ENCODE measurements around the gene TAS1R1.

The TAS1R1 gene

DNA sequence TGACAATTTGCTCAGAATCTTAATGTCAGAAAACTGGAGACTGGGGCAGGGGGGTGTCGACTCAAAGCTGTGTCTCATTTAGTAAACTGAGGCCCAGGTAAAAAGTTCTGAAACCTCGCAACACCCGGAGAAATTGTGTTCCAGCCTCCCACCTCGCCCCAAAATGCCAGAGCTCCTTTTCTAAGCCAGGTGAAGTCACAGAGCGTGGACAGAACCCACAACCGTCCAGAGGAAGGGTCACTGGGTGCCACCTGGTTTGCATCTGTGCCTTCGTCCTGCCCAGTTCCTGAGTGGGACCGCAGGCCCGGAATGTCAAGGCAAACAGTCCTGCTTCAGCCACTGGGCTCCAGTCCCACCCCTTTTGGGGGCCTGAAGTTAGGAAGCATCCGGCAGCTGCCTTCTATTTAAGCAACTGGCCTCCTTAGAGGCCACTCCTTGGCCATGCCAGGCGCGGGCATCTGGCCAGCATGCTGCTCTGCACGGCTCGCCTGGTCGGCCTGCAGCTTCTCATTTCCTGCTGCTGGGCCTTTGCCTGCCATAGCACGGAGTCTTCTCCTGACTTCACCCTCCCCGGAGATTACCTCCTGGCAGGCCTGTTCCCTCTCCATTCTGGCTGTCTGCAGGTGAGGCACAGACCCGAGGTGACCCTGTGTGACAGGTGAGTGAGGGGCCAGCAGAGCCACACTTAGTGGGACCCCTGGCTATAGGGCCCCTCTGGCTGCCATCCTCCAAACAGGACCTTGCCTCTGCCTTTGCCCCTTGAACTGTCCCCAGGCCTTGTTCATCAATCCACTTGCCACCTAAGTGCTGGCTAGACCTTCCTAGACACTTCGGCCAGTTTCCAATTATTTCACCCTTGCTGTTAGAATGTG lies at the start of gene TAS1R1:
Gene TAS1R1 (plus strand): TSS at position 401 of the 872 bp plus-strand sequence. CDS start 67 bp downstream, at position 468.
- Histone ChIP-seq H3K4me1 (ENCODE audit: control insufficient read depth, insufficient read depth, low read length) (peaks cover 6% of the 10 kb centered on the region), H3K9me3 (ENCODE audit: control insufficient read depth, insufficient read depth, low read length) (no peaks in the 10 kb centered on the region), H3K36me3 (ENCODE audit: control insufficient read depth, insufficient read depth, low read length) (peaks cover 4% of the 10 kb centered on the region), H3K27me3 (ENCODE audit: control insufficient read depth, insufficient read depth, low read length) (no peaks in the 10 kb centered on the region), H3K9ac (ENCODE audit: low read depth, low read length) (peak within 1 kb of the TSS; percentile 97), H3K4me3 (ENCODE audit: low read depth, low read length) (peak within 1 kb of the TSS; percentile 86)

DNA sequence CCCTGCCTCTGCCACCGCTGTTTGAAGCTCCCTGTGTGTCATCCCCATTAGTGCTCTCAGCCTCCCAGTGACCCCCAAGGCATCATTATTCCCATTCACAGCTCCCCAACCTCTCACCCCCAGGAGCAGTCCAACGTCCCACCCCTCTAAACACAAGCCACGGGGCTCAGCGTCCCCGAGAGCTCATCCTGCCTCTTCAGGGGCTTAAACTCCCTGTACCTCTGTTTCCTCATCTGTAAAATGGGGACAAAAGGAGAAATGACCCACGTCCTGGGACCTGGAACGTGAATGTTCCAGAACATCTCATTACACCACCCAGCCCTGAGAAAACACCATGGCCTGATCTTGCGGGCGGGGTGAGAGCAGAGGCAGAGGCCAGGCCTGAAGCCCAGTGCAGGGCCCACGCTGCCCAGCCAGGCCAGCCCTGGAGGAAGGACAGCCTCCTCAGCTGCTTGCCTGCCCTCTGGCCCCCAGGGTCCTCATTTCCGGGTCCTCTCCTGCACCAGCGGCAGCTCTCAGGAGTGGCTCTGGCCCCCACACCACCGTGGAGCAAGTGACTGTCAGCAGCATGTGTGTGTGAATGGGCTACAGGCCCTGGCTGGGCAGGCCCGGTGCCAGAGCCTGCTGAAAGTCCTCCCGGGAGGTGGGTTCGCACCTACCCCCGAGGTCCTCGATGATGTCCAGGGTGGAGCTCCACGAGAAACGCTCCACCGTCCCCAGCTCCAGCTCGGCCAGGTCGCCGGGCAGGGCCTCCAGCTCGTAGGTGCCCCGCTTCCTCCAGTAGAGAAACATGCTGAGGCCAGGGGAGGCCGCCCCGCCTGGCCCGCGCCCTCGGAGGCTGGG lies 49.5 kb upstream of the TAS1R1 start:
- no peaks in the 10 kb centered on the region for H3K27me3 ChIP-seq (ENCODE audit: control insufficient read depth, insufficient read depth, low read length)
- no peaks in the 10 kb centered on the region for H3K9me3 ChIP-seq (ENCODE audit: control insufficient read depth, insufficient read depth, low read length)
- no peak overlapping the region for H3K9ac ChIP-seq (ENCODE audit: low read depth, low read length)
- no peaks in the 10 kb centered on the region for H3K36me3 ChIP-seq (ENCODE audit: control insufficient read depth, insufficient read depth, low read length)
- no peak overlapping the region for H3K4me3 ChIP-seq (ENCODE audit: low read depth, low read length)
- no peaks in the 10 kb centered on the region for H3K4me1 ChIP-seq (ENCODE audit: control insufficient read depth, insufficient read depth, low read length)

- Histone ChIP-seq H3K9me3 (ENCODE audit: control insufficient read depth, insufficient read depth, low read length) (no peaks in the 10 kb centered on the region), H3K9ac (ENCODE audit: low read depth, low read length) (no peak overlapping the region), H3K4me1 (ENCODE audit: control insufficient read depth, insufficient read depth, low read length) (no peaks in the 10 kb centered on the region), H3K27me3 (ENCODE audit: control insufficient read depth, insufficient read depth, low read length) (no peaks in the 10 kb centered on the region), H3K36me3 (ENCODE audit: control insufficient read depth, insufficient read depth, low read length) (no peaks in the 10 kb centered on the region), H3K4me3 (ENCODE audit: low read depth, low read length) (no peak overlapping the region)
These were observed 48.7 kb upstream of the TAS1R1 start for GRCh38 chr1:6506210-6507036.

GRCh38 chr1:6507037-6507428 lies 48.1 kb upstream of the TAS1R1 start:
- no peaks in the 10 kb centered on the region for H3K4me1 ChIP-seq (ENCODE audit: control insufficient read depth, insufficient read depth, low read length)

DNA sequence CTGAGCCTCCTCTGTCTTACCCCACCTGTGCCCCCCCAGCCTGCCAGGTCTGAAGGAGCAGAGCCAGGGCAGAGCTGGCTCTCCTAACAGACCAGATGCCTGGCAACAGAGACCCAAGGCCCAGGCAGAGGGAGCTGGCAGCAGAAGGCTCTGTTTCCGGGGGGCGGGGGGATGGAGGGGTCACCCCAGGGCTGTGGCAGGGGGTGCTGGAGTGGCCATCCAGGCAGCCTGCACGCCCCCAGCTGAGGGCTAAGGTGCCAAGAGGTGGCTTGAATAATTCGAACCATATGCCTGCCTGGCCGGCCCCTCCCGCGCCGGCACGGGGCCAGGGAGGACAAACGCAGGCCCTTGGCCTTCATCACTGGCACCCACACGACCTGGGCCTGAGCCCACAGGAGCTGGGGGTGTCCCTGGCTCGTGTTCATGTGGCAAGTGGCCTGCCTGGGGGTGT lies 47.6 kb upstream of the TAS1R1 start:
- no peaks in the 10 kb centered on the region for H3K36me3 ChIP-seq (ENCODE audit: control insufficient read depth, insufficient read depth, low read length)
- H3K27me3 ChIP-seq (ENCODE audit: control insufficient read depth, insufficient read depth, low read length) = no peaks in the 10 kb centered on the region
- no peaks in the 10 kb centered on the region for H3K9me3 ChIP-seq (ENCODE audit: control insufficient read depth, insufficient read depth, low read length)
- no peak overlapping the region for H3K9ac ChIP-seq (ENCODE audit: low read depth, low read length)
- no peaks in the 10 kb centered on the region for H3K4me1 ChIP-seq (ENCODE audit: control insufficient read depth, insufficient read depth, low read length)
- H3K4me3 ChIP-seq (ENCODE audit: low read depth, low read length) = no peak overlapping the region

More at GRCh38 chr1:6507037-6507428, 48.1 kb upstream of the TAS1R1 start:
- Histone ChIP-seq H3K27me3 (ENCODE audit: control insufficient read depth, insufficient read depth, low read length) (no peaks in the 10 kb centered on the region), H3K4me3 (ENCODE audit: low read depth, low read length) (no peak overlapping the region), H3K36me3 (ENCODE audit: control insufficient read depth, insufficient read depth, low read length) (no peaks in the 10 kb centered on the region), H3K9me3 (ENCODE audit: control insufficient read depth, insufficient read depth, low read length) (no peaks in the 10 kb centered on the region), H3K9ac (ENCODE audit: low read depth, low read length) (no peak overlapping the region)

DNA sequence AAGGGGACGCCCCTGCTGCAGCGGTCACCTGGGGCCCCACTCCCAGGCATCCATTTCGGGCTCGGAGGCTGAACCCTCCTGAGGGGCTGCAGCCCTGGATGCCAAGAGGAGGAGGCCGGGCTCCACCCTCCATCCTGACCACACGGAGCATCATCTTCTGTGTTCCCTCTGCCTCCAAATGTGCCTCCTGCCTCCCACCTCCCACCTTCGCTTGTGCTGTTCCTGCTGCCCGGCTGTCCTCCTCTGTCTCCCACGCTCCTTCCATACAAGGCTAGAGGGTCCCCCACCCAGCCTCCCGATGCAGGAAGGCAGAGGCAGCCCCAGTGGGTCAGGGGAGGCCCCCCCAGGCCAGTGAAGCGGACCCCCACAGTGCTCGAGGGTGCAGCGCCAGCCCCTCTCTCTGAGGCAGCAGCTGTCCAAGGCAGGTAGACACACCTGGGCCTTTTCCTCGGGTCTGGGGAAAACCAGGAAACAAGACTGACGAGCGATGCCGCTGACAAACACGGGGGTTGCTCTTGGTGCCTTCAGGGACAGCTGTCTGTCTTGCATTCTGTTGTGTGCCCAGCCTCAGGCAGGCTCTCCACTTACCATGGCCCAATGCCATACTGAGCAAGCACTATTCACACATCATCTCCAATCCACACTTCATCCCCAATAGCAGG lies 46.8 kb upstream of the TAS1R1 start:
- Histone ChIP-seq H3K4me3 (ENCODE audit: low read depth, low read length) (no peak overlapping the region), H3K27me3 (ENCODE audit: control insufficient read depth, insufficient read depth, low read length) (no peaks in the 10 kb centered on the region), H3K9me3 (ENCODE audit: control insufficient read depth, insufficient read depth, low read length) (no peaks in the 10 kb centered on the region), H3K9ac (ENCODE audit: low read depth, low read length) (no peak overlapping the region), H3K4me1 (ENCODE audit: control insufficient read depth, insufficient read depth, low read length) (no peaks in the 10 kb centered on the region), H3K36me3 (ENCODE audit: control insufficient read depth, insufficient read depth, low read length) (no peaks in the 10 kb centered on the region)

DNA sequence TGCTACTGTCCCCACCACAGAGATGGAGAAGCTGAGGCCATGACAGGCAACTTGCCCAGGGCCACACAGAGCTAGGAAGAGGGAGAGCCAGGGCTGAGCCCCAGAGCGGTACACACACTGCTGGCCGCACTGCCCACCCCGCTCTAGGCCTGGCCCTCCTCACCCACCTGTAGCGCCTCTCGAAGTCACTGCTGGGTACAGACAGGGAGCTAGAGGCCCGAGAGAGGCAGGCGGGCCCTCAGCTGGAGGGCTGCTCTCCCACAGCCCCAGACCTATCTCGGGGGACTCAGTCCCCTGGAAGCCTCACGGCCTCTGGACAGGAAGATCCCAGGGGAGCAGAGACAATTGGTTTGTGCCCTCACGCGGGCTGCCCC lies 46.3 kb upstream of the TAS1R1 start:
- H3K36me3 ChIP-seq (ENCODE audit: control insufficient read depth, insufficient read depth, low read length) = no peaks in the 10 kb centered on the region
- no peak overlapping the region for H3K9ac ChIP-seq (ENCODE audit: low read depth, low read length)
- no peaks in the 10 kb centered on the region for H3K4me1 ChIP-seq (ENCODE audit: control insufficient read depth, insufficient read depth, low read length)
- no peak overlapping the region for H3K4me3 ChIP-seq (ENCODE audit: low read depth, low read length)
- H3K9me3 ChIP-seq (ENCODE audit: control insufficient read depth, insufficient read depth, low read length) = no peaks in the 10 kb centered on the region
- no peaks in the 10 kb centered on the region for H3K27me3 ChIP-seq (ENCODE audit: control insufficient read depth, insufficient read depth, low read length)

DNA sequence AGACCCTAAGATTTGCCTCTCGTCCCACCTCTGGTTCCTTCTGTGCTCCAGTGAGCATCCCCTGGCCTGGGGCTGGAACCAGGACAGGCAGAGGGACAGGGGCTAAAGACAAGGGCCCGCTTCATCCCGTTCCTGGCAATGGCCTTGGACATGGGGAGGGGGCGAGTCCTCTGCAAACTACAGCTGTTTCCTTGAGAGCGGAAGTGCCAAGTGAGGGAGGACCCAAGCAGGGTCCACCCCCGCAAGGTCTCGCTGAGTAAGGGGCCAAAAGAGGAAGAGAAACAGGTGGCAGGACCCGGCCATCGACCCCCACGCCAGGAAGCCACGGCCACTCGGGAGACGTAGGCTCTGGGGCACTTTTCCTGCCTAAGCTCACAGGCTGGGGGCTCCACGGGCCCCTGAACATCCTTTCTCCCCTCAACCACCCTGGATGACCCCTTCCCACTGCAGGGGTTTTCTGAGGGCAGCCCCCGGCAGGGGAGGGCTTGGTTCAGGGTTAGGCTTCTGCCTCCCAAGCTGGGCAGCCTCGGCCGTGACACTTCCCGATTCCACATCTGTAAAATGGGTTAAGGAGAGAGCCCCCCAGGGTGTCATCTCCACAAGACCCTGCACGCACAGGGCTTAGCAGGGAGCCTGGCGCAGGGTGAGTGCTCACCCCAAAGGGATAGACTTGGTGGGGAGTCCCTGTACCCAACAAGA lies 45.7 kb upstream of the TAS1R1 start:
- Histone ChIP-seq H3K4me1 (ENCODE audit: control insufficient read depth, insufficient read depth, low read length) (no peaks in the 10 kb centered on the region), H3K4me3 (ENCODE audit: low read depth, low read length) (no peak overlapping the region), H3K9ac (ENCODE audit: low read depth, low read length) (no peak overlapping the region), H3K27me3 (ENCODE audit: control insufficient read depth, insufficient read depth, low read length) (no peaks in the 10 kb centered on the region), H3K36me3 (ENCODE audit: control insufficient read depth, insufficient read depth, low read length) (no peaks in the 10 kb centered on the region), H3K9me3 (ENCODE audit: control insufficient read depth, insufficient read depth, low read length) (no peaks in the 10 kb centered on the region)

- H3K4me3 ChIP-seq (ENCODE audit: low read depth, low read length) = no peak overlapping the region
- no peaks in the 10 kb centered on the region for H3K9me3 ChIP-seq (ENCODE audit: control insufficient read depth, insufficient read depth, low read length)
- no peaks in the 10 kb centered on the region for H3K4me1 ChIP-seq (ENCODE audit: control insufficient read depth, insufficient read depth, low read length)
- H3K27me3 ChIP-seq (ENCODE audit: control insufficient read depth, insufficient read depth, low read length) = no peaks in the 10 kb centered on the region
- no peaks in the 10 kb centered on the region for H3K36me3 ChIP-seq (ENCODE audit: control insufficient read depth, insufficient read depth, low read length)
- H3K9ac ChIP-seq (ENCODE audit: low read depth, low read length) = no peak overlapping the region
These were observed 45.2 kb upstream of the TAS1R1 start for GRCh38 chr1:6509919-6510291.

- Histone ChIP-seq H3K9me3 (ENCODE audit: control insufficient read depth, insufficient read depth, low read length) (no peaks in the 10 kb centered on the region), H3K4me1 (ENCODE audit: control insufficient read depth, insufficient read depth, low read length) (no peaks in the 10 kb centered on the region), H3K36me3 (ENCODE audit: control insufficient read depth, insufficient read depth, low read length) (no peaks in the 10 kb centered on the region), H3K4me3 (ENCODE audit: low read depth, low read length) (no peak overlapping the region), H3K27me3 (ENCODE audit: control insufficient read depth, insufficient read depth, low read length) (no peaks in the 10 kb centered on the region), H3K9ac (ENCODE audit: low read depth, low read length) (no peak overlapping the region)
These were observed 44.6 kb upstream of the TAS1R1 start for GRCh38 chr1:6510493-6510892.
